Breast epithelium (tissue), 4 donors: ENCODE measurements around the gene ABCB8. TPM values are rescaled to one million over a fixed set of nuclear protein-coding genes. Genes with fewer than 3 reads are reported as not detected.

ENCODE experiments used
- DNase-seq, 2 donors: peaks; one replicate each; pipeline ENCODE4 v3.0.0-alpha.2; 2019; ENCODE audit warnings: low spot score in 2 of 2
- H3K27ac ChIP-seq, 2 donors: fragments of 200-600 bp; sonication (generic) in 1 of 2; one replicate each; pipeline ENCODE4 v1.5.1; 2016 to 2019; ENCODE audit warnings: mild to moderate bottlenecking in 1 of 2
- H3K27me3 ChIP-seq, 2 donors: fragments of 200-600 bp; sonication (generic) in 1 of 2; one replicate each; pipeline versions ENCODE4 v1.5.1 to v1.6.0; 2017 to 2019; ENCODE audit warnings: control low read depth in 1 of 2, mild to moderate bottlenecking in 1 of 2
- H3K36me3 ChIP-seq: fragments of 200-600 bp; one replicate; pipeline ENCODE4 v1.5.1; 2019
- H3K4me1 ChIP-seq, 2 donors: fragments of 200-600 bp; sonication (generic); one replicate each; pipeline ENCODE4 v1.5.1; 2016 to 2019; ENCODE audit warnings: control low read depth in 1 of 2
- H3K4me3 ChIP-seq, 3 donors: fragments of 200-600 bp; sonication (generic); 1 replicate in 2 of 3; 2 replicates in 1 of 3; pipeline ENCODE4 v1.5.1; 2016 to 2019; ENCODE audit warnings: mild to moderate bottlenecking in 3 of 3, moderate library complexity in 2 of 3
- H3K9me3 ChIP-seq, 2 donors: fragments of 200-600 bp; sonication (generic) in 1 of 2; one replicate each; pipeline ENCODE4 v1.5.1; 2016 to 2019; ENCODE audit warnings: control low read depth in 1 of 2
- CTCF ChIP-seq, 3 donors: fragments of 450-650 bp; IDR thresholded peaks; one replicate each; pipeline ENCODE4 v1.5.1; 2016 to 2017; ENCODE audit warnings: antibody characterized with exemption in 3 of 3, mild to moderate bottlenecking in 3 of 3, moderate library complexity in 3 of 3
- POLR2A ChIP-seq: fragments of 450-650 bp; IDR thresholded peaks from one replicate; pipeline ENCODE4 v1.6.1; 2016; ENCODE audit warnings: antibody characterized with exemption, mild to moderate bottlenecking, moderate library complexity
- POLR2AphosphoS5 ChIP-seq, 3 donors: sonication (generic); formaldehyde crosslinking; IDR thresholded peaks; one replicate each; pipeline ENCODE4 v1.6.1; 2017; ENCODE audit warnings: antibody characterized with exemption in 3 of 3
- intact Hi-C: fragments of 100-400 bp; cut with DNase I; formaldehyde crosslinking; loops from one replicate; pipeline ENCODE4 v1.15.1; 2023; ENCODE audit warnings: low total_unique reads
- total RNA-seq, 3 donors: library from RNA; depleted of rRNA; stranded (reverse); fragments of >200 nt; gene quantifications; one replicate each; pipeline ENCODE4 v1.1.0, GENCODE V29; 2016

Gene ABCB8
- total RNA-seq, 3 donors from 2014 or later, result 14.7 to 19.3 (median 17.6) TPM

- TF ChIP-seq CTCF (IDR thresholded peaks at IDR 0.05) (no peak), POLR2A (no peak), POLR2AphosphoS5 (IDR thresholded peaks at IDR 0.05) (no peak)
- intact Hi-C loops, result no loop called here
- DNase-seq, result no peak
- no peaks in the 10 kb centered on the region for H3K9me3 ChIP-seq
- H3K27me3 ChIP-seq, result peaks cover 0 to 12% of the 10 kb centered on the region in 2 donors
- H3K36me3 ChIP-seq, result no peaks in the 10 kb centered on the region
- no peak overlapping the region for H3K4me3 ChIP-seq
- H3K27ac ChIP-seq, result no peak overlapping the region
- no peaks in the 10 kb centered on the region for H3K4me1 ChIP-seq
Measured at GRCh38 chr7:150997817-150998216, 30.4 kb upstream of the ABCB8 start.

- Histone ChIP-seq H3K4me1 (no peaks in the 10 kb centered on the region), H3K27me3 (peaks cover 0 to 12% of the 10 kb centered on the region in 2 donors), H3K36me3 (no peaks in the 10 kb centered on the region), H3K4me3 (no peak overlapping the region), H3K9me3 (no peaks in the 10 kb centered on the region), H3K27ac (no peak overlapping the region)
- intact Hi-C loops, result no loop called here
- no peak for TF ChIP-seq POLR2AphosphoS5 (IDR thresholded peaks at IDR 0.05)
- TF ChIP-seq POLR2A, result no peak
- no peak for TF ChIP-seq CTCF (IDR thresholded peaks at IDR 0.05)
- DNase-seq, result no peak
Measured at GRCh38 chr7:150998341-150998740, 29.9 kb upstream of the ABCB8 start.

- no peaks in the 10 kb centered on the region for H3K4me1 ChIP-seq
- no peak overlapping the region for H3K27ac ChIP-seq
- no peaks in the 10 kb centered on the region for H3K36me3 ChIP-seq
- H3K4me3 ChIP-seq, result no peak overlapping the region
- no peak for TF ChIP-seq POLR2A
- no peak for TF ChIP-seq CTCF (IDR thresholded peaks at IDR 0.05)
- no peak for TF ChIP-seq POLR2AphosphoS5 (IDR thresholded peaks at IDR 0.05)
- intact Hi-C loops, result no loop called here
- H3K27me3 ChIP-seq, result peaks cover 0 to 12% of the 10 kb centered on the region in 2 donors
- DNase-seq, result no peak
- no peaks in the 10 kb centered on the region for H3K9me3 ChIP-seq
Measured at GRCh38 chr7:150999001-150999400, 29.2 kb upstream of the ABCB8 start.

- H3K4me3 ChIP-seq, result no peak overlapping the region
- H3K4me1 ChIP-seq, result no peaks in the 10 kb centered on the region
- no peaks in the 10 kb centered on the region for H3K36me3 ChIP-seq
- DNase-seq, result no peak
- H3K9me3 ChIP-seq, result no peaks in the 10 kb centered on the region
- intact Hi-C loops, result no loop called here
- H3K27ac ChIP-seq, result no peak overlapping the region
- TF ChIP-seq POLR2AphosphoS5 (IDR thresholded peaks at IDR 0.05) (no peak), POLR2A (no peak), CTCF (IDR thresholded peaks at IDR 0.05) (no peak)
- peaks cover 0 to 12% of the 10 kb centered on the region in 2 donors for H3K27me3 ChIP-seq
Measured at GRCh38 chr7:150999497-151000230, 28.6 kb upstream of the ABCB8 start.

GRCh38 chr7:151000897-151001495 is 27.3 kb upstream of the ABCB8 start:
- H3K27ac ChIP-seq, result no peak overlapping the region
- intact Hi-C loops, result no loop called here
- H3K36me3 ChIP-seq, result no peaks in the 10 kb centered on the region
- no peaks in the 10 kb centered on the region for H3K9me3 ChIP-seq
- peaks cover 0 to 12% of the 10 kb centered on the region in 2 donors for H3K27me3 ChIP-seq
- TF ChIP-seq CTCF (IDR thresholded peaks at IDR 0.05) (no peak), POLR2A (no peak), POLR2AphosphoS5 (IDR thresholded peaks at IDR 0.05) (no peak)
- no peak for DNase-seq
- no peak overlapping the region for H3K4me3 ChIP-seq
- no peaks in the 10 kb centered on the region for H3K4me1 ChIP-seq
